DMS114 treated with DMSO at 0.1 percent for 48 hours (cell line): ENCODE results near the gene NDUFB10.
A peak's percentile ranks its signal among the peaks of the same experiment; 100 is the strongest.

Source experiments
- DNase-seq: peaks from one replicate; lab custom pipeline; 2025; ENCODE audit not compliant: unreplicated experiment; lab: John Stamatoyannopoulos, UW

NDUFB10 gene

DNA sequence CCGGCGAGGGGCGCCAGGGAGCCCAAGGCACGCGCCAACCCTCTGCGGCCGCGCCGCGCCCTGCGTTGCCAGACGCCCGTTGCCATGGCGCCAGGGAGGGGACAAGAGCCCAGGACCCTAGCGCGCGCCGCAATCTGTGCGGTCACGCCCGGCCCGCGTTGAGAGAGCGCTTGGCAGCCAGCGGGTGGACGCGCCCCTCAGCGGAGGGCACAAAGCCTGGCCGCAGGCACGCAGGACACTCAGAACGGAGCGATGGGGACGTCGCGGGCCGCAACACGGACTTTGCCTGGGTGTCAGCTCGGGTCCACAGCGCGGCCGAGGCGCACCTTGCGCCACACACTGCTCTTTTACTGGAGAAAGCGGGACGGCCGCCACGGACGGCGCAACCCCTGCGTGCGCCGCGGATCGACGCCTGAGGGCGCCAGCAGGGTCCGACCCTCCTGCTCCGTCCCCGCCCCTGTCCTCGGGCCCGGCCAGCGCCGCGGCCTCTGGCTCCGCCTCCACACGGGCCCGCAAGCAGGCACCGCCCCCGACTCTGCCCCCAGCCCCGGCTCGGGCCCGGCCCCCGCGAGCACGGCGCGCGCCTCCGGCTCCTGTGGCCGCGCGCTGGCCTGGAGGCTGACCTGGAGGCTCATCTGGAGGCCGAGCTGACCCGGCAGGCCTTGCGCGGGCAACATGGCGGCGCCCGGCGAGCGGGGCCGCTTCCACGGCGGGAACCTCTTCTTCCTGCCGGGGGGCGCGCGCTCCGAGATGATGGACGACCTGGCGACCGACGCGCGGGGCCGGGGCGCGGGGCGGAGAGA is 24.4 kb downstream of the NDUFB10 start, which contains the start of gene GFER:
Gene GFER (plus strand): TSS at position 650 of the 803 bp plus-strand sequence. CDS start 26 bp downstream, at position 676.
- peak; percentile 57 for DNase-seq

DNA sequence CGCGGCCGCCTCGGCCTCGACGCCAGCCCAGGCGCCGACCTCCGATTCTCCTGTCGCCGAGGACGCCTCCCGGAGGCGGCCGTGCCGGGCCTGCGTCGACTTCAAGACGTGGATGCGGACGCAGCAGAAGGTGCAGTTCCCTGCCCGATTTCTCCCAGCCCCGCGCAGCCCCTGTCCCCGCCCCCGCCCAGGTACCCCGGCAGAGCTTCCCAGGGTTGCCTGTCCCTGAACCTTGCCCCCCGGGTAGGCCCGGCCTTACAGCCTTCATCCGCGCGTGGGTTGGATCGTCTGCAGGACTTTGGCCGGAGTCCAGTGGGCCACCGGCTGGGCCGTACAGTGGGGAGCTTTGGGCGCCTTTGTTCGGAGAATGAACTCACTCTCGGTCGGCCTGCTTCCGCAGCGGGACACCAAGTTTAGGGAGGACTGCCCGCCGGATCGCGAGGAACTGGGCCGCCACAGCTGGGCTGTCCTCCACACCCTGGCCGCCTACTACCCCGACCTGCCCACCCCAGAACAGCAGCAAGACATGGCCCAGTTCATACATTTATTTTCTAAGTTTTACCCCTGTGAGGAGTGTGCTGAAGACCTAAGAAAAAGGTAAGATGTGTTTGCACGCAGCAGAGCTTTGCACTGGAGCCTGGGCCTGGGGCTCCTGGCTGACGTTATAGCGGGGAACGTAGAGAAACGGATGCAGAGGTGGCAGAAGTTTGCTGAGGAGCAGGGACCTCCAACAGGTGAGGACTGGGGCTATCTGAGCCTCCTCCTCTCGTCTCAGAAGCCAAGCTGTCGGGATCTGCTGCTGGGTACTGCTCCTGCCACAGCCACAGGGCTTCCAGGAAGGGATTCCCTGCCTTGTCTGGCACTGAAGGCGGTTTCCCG is 25.2 kb downstream of the NDUFB10 start:
- no peak for DNase-seq

DNA sequence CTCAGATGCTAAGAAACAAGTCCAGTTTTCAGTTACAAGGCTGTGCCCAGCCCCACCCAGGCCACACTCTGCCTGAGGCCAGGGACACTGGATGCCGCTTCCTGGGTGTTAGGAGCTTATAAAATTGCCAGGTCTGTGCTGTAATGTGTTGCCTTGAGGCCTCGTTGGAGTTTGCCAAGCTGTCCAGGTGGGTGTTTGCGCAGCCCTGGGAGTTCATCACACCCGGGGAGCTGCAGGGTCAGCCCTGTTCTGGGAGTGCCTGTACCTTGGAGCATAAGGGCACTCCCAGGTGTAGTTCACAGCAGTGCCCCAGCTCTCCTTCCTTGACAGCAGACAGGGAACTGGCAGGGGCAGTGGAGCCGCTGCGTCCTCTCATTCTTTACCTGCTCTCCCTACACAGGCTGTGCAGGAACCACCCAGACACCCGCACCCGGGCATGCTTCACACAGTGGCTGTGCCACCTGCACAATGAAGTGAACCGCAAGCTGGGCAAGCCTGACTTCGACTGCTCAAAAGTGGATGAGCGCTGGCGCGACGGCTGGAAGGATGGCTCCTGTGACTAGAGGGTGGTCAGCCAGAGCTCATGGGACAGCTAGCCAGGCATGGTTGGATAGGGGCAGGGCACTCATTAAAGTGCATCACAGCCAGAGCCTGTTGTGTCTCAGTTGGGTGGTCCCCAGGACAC is 26.3 kb downstream of the NDUFB10 start:
- no peak for DNase-seq

DNA sequence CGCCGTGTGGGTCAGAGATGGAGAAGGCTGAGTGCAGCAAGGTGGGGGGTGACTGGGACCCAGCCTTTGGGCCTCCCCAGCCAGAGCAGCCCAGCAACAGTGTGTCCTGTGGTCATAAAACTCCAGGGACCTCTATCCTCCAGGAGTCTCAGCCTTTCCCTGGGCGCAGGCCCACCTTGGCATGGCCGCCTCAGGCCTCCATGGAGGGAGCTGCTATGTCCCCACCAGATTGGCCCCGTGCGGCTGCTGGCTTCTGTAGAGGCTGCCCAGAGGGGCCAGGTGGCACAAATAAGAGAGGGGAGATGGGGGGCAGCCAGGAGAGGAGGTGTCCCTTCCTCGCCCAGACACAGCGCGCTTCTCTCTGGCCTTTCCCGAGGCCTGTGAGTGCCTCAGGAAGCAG is 27.9 kb downstream of the NDUFB10 start:
- DNase-seq: no peak

DNA sequence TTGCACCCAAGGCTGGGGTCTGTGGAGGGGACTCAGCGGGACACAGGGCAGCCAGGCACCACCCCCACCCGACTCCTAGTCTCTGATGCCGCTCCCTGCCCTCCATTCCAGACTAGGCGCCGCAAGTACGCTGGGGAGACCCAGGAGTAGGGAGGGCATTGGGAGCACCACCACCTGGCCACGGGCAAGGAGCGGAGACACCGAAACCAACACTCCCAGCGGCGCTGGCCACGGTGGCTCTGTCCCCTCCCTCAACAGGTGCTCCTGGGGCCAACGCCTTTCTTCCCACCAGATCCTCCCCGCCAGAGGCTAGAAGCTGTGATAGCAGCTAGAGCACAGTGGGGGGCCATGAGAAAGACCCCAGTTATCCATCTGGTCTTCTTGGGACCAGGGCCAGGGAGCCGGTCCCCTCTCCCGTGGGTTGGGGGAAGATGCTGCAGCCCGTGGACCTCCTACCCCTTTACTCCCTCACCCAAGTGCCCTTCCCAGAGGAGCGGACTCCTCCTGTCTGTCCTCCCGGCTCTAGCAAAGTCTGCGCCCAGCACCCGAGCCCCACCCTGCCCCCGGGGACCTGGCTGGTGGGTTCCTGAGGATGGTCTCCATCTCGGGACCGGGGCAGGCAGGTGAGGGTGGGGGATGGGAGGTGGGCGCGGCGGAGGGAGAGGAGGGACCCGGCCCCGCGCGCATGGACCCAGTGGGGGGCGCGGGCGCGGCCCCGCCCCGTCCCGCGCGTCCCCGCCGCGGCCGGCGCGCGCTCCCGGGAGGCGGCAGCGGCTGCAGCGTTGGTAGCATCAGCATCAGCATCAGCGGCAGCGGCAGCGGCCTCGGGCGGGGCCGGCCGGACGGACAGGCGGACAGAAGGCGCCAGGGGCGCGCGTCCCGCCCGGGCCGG is 30.1 kb downstream of the NDUFB10 start, which contains the start of gene SYNGR3:
Gene SYNGR3 (plus strand): TSS at position 762 of the 892 bp plus-strand sequence. CDS start 133 bp downstream, outside the sequence.
- no peak for DNase-seq

DNA sequence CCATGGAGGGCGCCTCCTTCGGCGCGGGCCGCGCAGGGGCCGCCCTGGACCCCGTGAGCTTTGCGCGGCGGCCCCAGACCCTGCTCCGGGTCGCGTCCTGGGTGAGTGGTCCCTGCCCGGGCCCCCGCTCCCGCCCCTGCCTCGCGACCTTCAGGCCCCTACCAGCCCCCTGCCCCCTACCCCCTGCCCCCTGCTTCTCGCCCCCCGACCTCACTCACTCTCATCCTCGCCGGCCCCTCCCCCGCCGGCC is 30.7 kb downstream of the NDUFB10 start:
- no peak for DNase-seq

DNA sequence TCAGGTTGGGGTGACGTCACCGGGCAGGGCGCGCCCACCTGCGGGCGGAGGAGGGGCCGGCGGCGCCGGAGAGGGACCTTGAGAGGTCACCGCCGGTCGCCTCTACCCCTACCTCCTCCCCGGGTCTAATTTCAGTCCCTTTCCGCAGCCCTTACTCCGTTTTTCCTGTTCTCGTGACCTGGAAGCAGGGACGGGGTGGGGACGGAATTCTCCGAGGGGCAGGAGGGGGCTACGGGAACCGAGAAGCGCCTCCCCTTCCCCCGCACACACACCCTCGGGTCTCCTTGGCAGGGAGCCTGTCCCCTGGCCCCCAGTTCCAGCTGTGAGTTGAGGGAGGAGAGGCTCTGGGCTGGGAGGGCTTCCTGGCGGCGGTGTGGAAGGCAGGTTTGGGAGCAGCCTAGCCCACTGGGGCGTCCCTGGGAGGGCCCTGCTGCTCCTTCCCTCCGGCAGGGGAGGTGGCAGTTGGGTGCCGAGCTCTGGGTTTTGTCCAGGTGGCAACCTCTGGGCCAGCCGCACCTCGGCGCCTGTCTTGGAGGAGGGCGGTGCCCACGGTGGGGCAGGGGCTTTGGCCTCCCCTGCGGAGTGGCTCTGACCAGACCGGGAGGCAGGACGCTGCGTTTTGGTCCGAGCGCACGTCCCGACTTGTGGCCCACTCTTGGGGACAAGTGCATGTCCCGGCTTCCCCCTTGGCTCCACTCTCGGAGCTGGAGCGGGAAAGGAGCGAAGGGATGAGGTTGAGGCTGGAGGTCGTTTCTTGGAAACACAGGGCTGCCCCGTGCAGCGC is 31.2 kb downstream of the NDUFB10 start:
- no peak for DNase-seq

DNA sequence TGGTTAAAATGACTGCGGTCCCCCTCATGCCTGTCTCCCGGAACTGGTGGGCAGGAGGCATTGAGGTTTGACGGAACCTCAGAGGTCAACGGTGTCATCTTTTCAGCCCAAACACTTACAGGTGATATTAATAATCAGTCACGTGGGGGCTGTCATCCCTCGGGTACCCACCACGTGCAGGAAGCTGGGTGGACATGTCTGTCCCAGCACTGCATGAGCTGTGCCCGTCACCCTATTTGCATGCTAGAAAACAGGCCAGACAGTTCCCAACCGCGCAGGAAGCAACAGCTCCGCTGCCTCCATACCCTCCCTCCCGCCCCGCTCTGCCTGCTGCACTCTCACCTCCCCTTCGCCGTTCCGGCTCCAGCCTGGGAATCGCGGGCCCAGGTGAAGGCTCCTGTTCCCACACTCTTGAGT is 31.8 kb downstream of the NDUFB10 start:
- no peak for DNase-seq

DNA sequence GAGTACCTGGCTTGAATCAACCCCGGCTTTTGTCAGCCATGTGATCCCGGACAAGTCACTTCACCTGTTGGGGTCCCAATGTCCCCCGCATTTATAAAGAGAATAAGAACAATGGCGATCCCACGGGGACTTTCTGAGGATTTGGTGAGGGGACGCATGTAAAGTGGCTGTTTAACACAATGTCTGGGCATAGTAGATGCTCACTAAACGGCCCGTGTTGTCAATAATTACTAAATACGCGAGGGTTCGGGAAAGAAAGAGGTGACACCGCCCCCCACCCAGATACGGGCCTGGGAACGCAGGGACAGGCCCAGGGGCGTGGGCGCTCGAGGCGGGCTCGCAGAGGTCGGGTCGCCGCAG is 32.2 kb downstream of the NDUFB10 start:
- DNase-seq: no peak

DNA sequence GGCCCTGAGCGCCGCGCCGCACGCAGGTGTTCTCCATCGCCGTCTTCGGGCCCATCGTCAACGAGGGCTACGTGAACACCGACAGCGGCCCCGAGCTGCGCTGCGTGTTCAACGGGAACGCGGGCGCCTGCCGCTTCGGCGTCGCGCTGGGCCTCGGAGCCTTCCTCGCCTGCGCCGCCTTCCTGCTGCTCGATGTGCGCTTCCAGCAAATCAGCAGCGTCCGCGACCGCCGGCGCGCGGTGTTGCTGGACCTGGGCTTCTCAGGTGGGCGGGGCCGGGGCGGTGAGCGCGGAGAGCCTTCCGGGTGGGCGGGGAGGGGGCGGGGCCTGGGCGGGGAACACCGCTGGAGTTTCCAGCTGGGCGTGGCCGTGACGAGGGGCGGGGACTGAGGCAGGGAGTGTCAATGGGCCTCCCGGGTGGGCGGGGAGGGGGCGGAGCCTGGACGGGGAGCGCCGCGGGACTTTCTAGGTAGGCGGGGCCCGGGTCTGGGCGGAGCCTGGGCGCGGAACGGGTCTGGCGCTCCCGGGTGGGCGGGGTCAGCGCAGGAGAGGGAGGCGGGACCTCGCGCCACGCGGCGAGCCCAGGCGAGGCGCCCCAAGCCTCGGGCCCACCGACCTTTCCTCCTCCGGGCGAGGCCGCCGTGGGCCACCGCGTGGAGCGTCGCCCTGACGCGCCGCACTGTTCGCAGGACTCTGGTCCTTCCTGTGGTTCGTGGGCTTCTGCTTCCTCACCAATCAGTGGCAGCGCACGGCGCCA is 32.8 kb downstream of the NDUFB10 start:
- no peak for DNase-seq

DNA sequence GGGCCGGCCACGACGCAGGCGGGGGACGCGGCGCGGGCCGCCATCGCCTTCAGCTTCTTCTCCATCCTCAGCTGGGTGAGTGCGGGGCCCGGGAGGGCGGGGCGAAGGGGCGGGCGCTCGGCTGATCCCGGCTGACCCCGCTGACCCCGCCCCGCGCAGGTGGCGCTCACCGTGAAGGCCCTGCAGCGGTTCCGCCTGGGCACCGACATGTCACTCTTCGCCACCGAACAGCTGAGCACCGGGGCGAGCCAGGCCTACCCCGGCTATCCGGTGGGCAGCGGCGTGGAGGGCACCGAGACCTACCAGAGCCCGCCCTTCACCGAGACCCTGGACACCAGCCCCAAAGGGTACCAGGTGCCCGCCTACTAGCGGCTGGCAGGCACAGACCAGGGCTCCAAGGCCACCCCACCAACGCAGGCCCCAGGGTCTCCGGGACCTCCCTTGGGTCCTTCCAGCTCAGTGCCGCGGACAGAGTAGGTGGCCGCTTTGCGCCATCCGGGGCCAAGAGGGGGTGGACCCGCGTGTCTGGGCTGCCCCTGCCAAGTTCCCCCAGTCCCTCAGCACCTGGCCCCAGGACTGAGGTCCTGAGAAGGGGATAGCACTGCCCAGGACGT is 33.5 kb downstream of the NDUFB10 start:
- DNase-seq: no peak

DNA sequence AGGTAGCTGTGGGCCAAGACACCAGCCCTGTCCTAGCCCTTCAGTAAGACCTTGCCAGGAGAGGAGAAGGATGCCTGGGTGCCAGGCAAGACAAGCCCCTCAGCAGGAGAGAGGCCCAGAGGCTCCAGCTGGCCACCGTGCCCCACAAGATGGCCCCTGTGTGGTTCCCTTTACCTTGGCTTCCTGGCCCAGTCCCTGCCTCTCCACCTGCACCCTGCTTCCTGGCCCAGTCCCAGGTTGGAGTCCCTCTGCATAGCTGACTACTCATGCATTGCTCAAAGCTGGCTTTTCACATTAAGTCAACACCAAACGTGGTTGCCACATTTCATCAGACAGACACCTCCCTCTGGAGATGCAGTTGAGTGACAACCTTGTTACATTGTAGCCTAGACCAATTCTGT is 34.4 kb downstream of the NDUFB10 start:
- DNase-seq: no peak

DNA sequence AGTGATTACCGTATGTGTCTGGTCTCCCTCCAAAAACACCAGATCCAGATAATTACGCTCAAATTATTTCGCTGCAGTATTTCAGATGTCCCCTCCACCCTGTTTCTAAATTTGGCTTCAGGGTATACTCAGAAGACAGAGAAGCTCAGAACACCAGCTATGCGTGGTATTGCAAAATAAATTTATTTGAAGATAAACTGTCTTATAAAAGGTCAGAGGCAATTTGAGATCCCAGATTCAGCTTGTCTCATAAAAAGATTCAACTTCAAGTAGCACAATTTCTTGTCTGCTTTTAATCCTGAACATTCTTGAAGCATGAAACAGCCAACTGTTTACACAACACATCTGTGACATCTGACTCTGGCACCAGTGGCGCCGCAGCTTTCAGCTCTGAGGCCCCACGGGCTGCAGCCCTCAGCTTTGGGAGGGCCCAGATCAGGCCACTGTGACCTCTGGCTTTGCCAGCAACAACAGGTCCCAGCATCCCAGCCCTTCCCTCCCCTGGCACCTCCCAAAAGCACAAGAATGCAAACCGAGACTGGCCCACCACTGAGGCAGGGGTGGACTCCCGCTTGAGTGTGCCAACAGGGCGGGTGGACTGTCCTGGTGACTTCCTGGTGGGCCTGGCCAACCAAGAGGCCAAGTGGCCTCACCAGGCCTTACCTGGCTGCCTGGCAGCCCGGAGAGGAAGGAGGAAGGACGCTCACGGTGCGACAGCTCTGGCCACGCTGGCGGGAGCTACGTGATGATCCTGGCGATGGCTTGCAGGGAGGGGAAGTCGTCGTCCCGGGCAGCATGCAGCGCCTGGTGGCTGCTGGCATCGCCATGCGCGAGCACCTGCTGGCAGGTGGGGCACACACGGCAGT is 38.4 kb downstream of the NDUFB10 start:
- no peak for DNase-seq

DNA sequence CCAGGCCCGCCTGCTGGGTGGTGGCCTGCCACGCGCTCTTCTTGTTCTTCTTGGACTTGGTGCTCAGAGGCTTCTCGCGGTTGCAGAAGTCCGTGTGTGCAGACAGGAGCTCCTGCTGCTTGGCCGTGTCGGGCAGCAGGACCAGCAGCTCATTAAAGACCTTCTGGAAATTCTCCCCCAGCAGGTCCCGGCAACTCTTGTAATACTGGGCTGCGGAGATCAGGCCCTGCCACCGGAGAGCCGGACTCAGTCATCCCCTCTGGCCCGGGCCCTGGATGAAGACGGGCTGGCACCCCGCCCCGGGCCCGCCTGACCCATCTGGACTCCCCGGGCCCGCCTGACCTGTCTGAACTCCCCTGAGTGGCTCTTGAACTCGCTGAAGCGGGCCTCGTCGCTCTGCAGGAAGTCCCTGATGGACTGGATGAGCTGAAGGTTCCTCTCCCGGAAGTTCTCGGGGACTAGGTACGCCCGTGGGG is 39.1 kb downstream of the NDUFB10 start:
- DNase-seq: no peak

DNA sequence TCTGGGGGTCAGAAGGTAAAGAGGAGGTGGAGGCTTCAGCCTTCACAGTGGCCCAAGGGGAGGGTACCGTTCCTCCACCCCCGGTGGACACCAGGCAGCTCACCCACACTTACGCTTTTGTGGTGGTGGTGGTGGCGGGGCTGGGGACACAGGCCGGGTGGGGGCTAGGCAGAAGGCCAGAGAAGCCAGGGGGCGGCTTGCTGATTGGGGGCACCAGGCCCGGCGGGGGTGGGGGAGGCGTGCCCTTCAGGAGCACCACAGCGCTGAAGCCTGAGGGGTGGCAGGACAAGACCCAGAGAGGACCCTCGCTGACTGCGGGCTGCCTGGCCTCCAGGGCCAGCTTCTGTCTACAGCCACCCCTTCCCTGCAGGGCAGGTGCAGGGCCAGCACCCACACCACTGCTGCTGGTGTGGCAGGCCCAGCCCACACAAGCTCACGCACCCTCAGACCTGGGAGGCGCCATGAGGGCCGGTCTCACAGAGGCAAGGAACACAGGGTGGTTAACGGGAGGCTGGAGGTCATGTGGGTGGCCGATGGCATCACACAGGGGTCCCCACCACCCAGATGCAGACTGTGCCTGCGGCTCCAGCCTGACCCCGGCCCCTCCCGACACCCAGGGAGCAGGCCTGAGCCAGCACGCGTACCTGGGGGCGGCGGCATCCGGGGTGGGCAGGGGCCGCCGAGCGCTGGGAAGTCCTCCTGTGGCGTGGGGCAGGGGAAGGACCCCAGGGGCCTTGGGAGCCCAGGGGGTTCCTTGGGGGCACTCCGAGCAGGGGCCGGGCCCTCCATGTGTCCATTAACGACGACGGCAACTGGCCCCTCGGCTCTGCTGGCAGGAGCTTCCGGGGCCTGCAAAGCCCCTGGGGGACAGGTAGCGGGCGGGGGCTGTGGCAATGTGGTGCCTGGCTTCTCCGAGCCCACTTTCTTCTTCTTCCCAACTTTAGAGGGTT is 39.8 kb downstream of the NDUFB10 start:
- no peak for DNase-seq

DNA sequence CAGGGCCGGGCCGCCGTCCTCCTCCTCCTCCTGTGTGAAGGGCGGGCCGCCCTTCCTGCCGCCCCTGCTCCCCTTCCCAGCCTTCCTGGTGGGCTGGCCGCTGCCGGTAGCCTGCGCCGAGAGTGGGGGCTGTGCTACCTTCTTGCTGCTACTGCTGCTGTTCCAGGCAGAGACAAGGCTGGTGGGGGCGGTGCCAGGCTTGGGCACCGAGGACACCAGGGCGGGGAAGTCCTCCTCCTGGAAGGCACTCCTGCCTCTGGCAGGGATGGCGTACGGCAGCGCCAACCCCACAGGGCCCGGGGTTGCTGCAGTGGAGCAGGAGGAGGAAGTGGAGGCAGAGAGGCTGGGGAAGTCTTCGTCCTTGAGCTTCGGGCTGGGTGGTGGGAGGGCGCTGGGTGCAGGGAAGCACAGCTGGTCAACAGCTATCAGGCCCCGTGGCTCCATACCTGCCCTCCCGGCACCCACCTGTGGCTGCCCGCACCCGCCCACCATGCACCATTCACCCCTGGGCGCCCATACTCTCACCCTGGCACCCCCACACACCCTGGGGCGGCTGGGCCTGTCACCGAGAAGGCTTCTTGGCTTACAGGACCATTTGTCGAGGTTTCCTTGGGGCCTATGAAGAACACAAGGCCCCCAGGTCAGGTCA is 40.7 kb downstream of the NDUFB10 start:
- no peak for DNase-seq
